Measurements from ENCODE around the gene ATF7IP2.
A peak's percentile ranks its signal among the peaks of the same experiment; 100 is the strongest.
"Not testable (repeated sequence)": the region's sequence is repeated elsewhere in the genome, so short reads cannot be mapped to it uniquely, and the experiment has no call there.

The ATF7IP2 gene

GRCh38 chr16:10376229-10376628 is 9.6 kb upstream of the ATF7IP2 start:
- no peak for DNase-seq

GRCh38 chr16:10383626-10384025 is 2.2 kb upstream of the ATF7IP2 start:
- no peak for DNase-seq

- DNase-seq, result peak in 1 of 2 experiments; percentile 14
These were observed 748 bp downstream of the ATF7IP2 start for GRCh38 chr16:10386517-10387100.

GRCh38 chr16:10387188-10387617 is 1.3 kb downstream of the ATF7IP2 start:
- DNase-seq, result no peak

GRCh38 chr16:10388988-10389387 is 3.1 kb downstream of the ATF7IP2 start:
- no peak for DNase-seq

GRCh38 chr16:10390330-10390729 is 4.5 kb downstream of the ATF7IP2 start:
- DNase-seq, result no peak

GRCh38 chr16:10390867-10391266 is 5.0 kb downstream of the ATF7IP2 start:
- no peak for DNase-seq

- no peak for DNase-seq
These were observed 5.5 kb downstream of the ATF7IP2 start for GRCh38 chr16:10391339-10391738.

- DNase-seq, result no peak
These were observed 17.1 kb downstream of the ATF7IP2 start for GRCh38 chr16:10402975-10403374.

GRCh38 chr16:10405386-10405939 is 19.6 kb downstream of the ATF7IP2 start:
- no peak for DNase-seq

- DNase-seq, result no peak
These were observed 23.0 kb downstream of the ATF7IP2 start for GRCh38 chr16:10408824-10409381.

- DNase-seq, result not testable (repeated sequence)
These were observed 23.9 kb downstream of the ATF7IP2 start for GRCh38 chr16:10409713-10410112.

GRCh38 chr16:10410469-10410868 is 24.6 kb downstream of the ATF7IP2 start:
- DNase-seq, result no peak

- no peak for DNase-seq
These were observed 27.2 kb downstream of the ATF7IP2 start for GRCh38 chr16:10412935-10413601.

GRCh38 chr16:10418204-10418603 is 32.3 kb downstream of the ATF7IP2 start:
- DNase-seq, result not testable (repeated sequence)

GRCh38 chr16:10419701-10420100 is 33.8 kb downstream of the ATF7IP2 start:
- no peak for DNase-seq

GRCh38 chr16:10421596-10421995 is 35.7 kb downstream of the ATF7IP2 start:
- no peak for DNase-seq

GRCh38 chr16:10428433-10429168 is 42.7 kb downstream of the ATF7IP2 start:
- no peak for DNase-seq

GRCh38 chr16:10429299-10429969 is 43.6 kb downstream of the ATF7IP2 start:
- DNase-seq, result not testable (repeated sequence)

GRCh38 chr16:10441726-10442125 is 55.9 kb downstream of the ATF7IP2 start:
- DNase-seq, result no peak

- DNase-seq, result no peak
These were observed 61.4 kb downstream of the ATF7IP2 start for GRCh38 chr16:10447289-10447688.
